CD4-positive, alpha-beta T cell treated with Interleukin-2 at 100 ng/mL for 4 hours (primary cell): ENCODE data around the gene TUT1.
"Not testable (repeated sequence)": the region's sequence is repeated elsewhere in the genome, so short reads cannot be mapped to it uniquely, and the experiment has no call there.

Experiments
- DNase-seq: peaks from one replicate; pipeline ENCODE4 v3.0.0-alpha.2; 2020; ENCODE audit warnings: low spot score

TUT1 gene

DNA sequence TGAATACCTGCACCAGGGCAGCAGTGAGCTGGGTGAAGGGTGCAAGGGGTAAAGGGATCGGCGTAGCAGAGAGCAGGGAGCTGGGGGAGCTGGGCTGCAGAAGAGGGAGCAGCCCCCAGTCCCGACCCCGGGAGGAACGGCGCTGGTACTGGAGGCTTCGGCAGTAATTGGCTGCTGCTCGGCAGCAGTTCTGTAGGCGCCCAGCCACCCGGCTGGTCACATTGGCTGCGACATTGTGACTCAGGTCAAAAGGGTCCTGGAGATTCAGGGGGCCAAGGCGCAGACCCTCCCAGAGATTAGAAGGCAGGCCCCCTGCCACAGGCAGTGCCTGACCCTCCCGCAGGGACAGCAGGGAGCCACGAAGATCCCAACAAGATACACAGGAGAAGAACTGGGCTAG lies 15.5 kb downstream of the TUT1 start:
- no peak for DNase-seq

DNA sequence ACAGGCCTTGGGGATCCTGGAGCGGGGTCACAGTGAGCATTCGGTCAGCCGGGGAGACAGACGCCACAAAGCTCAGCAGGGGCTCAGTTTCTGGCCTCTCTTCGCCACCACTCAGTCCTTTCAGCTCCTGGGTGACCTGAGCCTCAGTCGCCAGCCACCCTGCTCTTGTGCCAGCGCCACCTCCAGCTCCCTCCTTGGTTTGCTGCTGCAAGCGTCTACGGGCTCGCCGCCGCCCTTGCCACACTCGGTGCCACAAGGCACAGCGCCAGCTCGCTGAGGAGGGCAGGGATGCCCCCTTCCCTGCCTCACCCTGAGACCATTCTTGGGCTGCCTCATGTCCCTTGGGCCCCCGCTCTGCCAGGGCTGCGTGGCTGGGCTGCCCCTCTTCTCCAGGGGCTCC lies 16.2 kb downstream of the TUT1 start:
- no peak for DNase-seq

- DNase-seq: no peak
Observed at GRCh38 chr11:62574363-62575071, 16.8 kb downstream of the TUT1 start.

GRCh38 chr11:62573592-62574362 lies 17.5 kb downstream of the TUT1 start, which contains the start of gene EEF1G:
Gene EEF1G, minus strand, starts transcription at chr11:62573891. Its CDS starts 49 bp downstream, at chr11:62573842.
- peak; percentile 99 for DNase-seq

DNA sequence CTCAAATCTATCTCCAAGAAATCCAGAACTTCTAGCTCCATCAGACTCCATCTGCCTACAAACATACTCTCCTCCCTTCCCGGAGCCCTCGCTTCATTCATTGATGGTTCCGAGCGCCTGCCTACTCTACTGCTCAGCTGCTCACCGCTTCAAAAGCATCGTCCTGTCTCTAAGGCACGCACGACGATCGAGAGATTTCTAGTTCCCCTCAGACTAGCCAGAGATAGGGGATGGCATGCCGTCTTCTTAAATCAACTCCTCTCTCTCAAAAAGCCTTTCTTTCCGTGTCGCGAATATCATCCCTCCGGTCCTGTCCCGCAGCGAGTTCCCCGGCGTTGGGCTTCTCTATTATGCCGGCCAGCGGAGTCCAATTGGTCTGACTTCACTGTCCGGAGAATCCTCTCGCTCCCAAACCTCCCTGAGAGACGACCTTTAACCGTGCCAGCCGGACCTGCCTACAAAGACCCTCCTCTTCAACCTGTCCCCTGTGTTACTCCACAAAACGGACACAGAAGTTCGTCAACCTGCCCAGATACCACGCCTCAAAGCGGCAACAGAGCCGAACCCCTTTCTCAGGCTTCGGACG lies 18.2 kb downstream of the TUT1 start:
- no peak for DNase-seq

- DNase-seq: no peak
Observed at GRCh38 chr11:62572431-62572830, 18.9 kb downstream of the TUT1 start.

- not testable (repeated sequence) for DNase-seq
Observed at GRCh38 chr11:62571493-62571892, 19.8 kb downstream of the TUT1 start.

- DNase-seq: not testable (repeated sequence)
Observed at GRCh38 chr11:62570903-62571302, 20.4 kb downstream of the TUT1 start.

DNA sequence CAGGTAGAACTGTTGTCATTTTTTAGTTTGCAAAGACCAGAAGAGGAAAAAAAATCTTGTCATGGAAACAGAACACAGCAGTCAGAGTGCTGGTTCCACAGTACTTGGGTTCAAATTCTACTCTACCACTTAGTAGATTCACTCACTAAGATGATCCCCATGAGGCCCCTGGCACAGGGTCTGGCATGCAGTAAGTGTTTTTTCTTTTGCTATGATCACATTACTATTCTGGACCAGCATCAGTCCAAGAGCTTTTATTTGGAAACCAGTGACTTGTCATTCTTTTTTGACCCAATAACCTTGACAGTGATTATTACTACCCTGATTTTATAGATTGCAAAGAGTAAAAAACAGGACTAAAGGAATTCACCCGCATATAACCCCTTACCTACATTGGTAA lies 21.7 kb downstream of the TUT1 start:
- DNase-seq: no peak

DNA sequence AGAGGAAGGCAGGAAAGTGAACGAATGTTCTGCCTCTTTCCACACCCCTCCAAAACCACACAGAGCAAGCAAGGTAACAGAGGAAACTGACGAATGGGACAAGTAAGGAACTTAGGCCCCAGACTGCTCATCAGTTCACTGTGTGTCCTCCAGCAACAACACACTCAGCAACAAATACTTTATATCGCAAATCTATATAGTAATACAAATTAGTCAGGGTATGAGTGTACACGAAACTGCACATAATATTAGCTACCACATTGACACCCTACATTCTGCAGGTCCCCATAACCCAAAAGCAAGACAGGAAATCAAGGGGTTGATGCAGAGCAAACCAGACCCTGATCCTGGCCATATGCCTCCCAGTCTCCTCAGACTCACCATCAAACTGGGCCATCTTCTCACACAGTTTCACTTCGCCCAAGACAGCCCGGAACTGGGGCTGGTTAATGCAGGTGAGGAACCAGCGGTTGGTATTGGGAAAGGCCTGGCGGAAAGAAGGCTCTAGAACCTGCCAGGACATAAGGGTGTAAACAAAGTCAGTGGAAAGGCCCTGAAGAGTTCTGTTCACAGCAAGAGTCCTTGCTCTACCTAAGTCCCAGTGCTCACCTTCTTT lies 24.2 kb downstream of the TUT1 start:
- no peak for DNase-seq

GRCh38 chr11:62566247-62566646 lies 25.1 kb downstream of the TUT1 start:
- no peak for DNase-seq

- DNase-seq: no peak
Observed at GRCh38 chr11:62565100-62565802, 26.1 kb downstream of the TUT1 start.

DNA sequence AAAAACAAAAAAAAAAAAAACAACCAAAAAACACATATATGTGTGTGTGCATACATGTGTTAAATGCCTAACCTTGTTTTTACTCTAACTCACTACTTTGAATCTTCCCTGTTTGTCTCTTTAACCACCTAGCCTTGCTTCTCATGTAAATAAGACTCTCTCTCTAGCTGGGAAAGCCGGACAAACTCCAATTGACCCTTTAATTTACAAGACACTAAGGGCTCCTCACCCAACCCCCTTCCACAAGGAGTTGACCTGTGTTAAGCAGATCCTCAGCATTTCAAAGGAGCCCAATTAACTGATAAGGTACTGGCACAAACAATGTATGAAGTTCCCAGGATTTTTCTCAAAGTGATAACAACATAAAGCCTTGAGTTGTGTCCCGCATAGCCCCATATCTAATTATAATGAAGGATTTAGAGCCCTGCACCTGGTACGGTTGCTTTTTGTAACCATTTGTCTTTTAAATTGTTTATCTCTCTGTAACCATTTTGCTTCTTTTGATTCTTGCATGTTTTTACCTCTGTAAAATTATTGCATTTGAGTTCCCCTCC lies 29.6 kb downstream of the TUT1 start:
- DNase-seq: not testable (repeated sequence)

- peak; percentile 91 for DNase-seq
Observed at GRCh38 chr11:62560566-62561103, 30.7 kb downstream of the TUT1 start.

GRCh38 chr11:62559626-62560025 lies 31.7 kb downstream of the TUT1 start:
- DNase-seq: not testable (repeated sequence)

DNA sequence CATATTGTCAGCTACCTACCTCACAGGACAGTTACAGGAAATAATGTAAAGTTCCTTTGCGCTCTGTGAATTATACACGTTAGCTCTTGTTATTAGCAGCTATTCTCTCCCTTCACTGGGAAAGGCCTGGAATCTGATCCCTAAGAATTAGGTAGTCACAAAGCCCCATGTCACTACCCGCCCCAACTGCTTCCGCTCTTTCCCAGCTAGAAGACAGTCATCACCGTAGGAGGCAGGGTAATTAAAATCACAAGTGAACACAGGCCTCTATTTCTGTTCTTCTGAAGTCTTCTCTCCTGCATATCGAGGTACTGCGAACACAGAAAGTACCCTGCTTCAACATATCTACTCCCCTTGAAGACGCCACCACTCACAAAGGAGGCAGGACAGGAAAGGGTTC lies 32.1 kb downstream of the TUT1 start:
- no peak for DNase-seq

DNA sequence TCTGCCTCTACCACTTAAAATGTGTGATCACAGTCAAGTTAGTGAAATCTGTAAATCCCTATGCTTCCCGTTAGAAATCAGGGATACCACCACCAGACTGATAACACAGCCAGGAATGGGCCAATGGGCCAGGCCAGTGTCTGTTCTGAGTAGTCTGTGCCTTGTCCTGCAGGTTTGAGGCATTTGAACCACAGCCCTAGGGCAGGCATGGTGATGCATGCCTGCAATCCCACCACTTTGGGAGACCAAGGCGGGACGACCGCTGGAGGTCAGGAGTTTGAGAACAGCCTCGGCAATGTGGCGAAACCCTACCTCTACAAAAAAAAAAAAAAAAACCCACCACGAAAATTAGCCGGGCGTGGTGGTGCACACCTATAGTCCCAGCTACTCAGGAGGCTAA lies 32.7 kb downstream of the TUT1 start:
- DNase-seq: no peak

- peak; percentile 67 for DNase-seq
Observed at GRCh38 chr11:62556875-62557631, 34.3 kb downstream of the TUT1 start.

- peak; percentile 90 for DNase-seq
Observed at GRCh38 chr11:62556108-62556874, 35.0 kb downstream of the TUT1 start.
